GM08714 (cell line): ENCODE data around the gene SIRT3.
"Not testable (repeated sequence)": the region's sequence is repeated elsewhere in the genome, so short reads cannot be mapped to it uniquely, and the experiment has no call there.

Experiments used
- H3K4me3 ChIP-seq: fragments of 200-500 bp; sonication (Bioruptor generic); 2 replicates; pipeline ENCODE4 v1.5.1; 2014; ENCODE audit warnings: mild to moderate bottlenecking, low read length, inconsistent platforms
- ZNF274 ChIP-seq: IDR thresholded peaks from 2 replicates; pipeline ENCODE4 v1.6.1; 2012; ENCODE audit warnings: mild to moderate bottlenecking, low read depth, low read length

Gene SIRT3

GRCh38 chr11:201966-202365 lies 34.2 kb downstream of the SIRT3 start:
- H3K4me3 ChIP-seq = no peak overlapping the region
- no peak for TF ChIP-seq ZNF274

DNA sequence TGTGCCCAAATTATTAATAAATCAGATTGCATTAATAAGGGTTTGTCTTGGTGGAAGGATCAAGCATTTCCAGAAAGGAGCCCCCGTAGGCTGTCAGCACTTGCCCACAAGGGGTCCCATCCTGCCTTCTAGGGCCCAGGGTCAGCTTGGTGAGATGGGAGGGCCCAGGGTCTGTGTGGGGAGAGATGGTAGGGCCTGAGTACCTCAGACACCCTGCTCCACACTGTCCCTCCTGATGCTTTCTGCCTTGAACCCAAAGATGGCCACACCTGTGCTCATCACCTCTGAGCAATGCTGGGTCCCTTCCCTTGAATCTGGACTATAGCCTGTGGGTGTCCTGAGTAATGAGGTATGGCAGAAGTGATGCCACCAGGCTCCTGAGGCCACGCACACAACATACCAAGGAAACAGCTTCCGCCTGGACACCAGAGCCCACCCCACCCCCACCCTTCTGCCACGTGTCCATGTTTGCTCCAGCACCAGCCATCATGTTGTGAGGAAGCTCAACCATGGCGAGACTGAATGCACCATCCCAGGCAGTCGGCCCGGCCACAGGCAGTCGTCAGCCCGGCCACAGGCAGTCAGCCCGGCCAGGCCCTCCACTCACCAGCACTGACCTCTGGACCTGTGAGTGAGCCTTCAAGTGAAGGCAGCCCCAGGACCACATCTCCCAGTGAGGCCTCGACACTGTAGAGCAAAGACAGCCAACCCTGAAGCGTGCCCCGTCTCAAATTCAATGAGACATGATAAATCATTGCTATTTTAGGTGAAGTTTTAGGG lies 35.7 kb downstream of the SIRT3 start:
- TF ChIP-seq ZNF274 = no peak
- no peak overlapping the region for H3K4me3 ChIP-seq

DNA sequence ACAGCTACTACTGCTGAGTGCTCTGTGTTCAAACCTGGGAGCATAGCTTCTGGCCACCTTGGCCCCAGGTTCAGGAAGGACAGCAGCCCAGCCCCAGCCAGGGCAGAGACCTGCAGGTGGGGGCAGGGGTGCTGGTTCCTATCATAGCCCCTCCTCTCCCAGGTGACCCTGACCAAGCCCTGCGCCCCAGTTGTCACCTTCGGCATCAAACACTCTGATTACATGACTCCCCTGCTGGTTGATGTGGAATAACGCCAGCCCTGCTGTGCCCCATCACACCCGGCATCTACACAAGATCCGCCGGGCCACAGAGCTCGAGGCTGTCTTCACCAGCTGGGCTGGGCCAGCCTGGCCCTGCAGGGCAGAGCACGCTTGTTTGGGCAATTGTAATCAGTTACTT lies 36.4 kb downstream of the SIRT3 start:
- no peak overlapping the region for H3K4me3 ChIP-seq
- no peak for TF ChIP-seq ZNF274

DNA sequence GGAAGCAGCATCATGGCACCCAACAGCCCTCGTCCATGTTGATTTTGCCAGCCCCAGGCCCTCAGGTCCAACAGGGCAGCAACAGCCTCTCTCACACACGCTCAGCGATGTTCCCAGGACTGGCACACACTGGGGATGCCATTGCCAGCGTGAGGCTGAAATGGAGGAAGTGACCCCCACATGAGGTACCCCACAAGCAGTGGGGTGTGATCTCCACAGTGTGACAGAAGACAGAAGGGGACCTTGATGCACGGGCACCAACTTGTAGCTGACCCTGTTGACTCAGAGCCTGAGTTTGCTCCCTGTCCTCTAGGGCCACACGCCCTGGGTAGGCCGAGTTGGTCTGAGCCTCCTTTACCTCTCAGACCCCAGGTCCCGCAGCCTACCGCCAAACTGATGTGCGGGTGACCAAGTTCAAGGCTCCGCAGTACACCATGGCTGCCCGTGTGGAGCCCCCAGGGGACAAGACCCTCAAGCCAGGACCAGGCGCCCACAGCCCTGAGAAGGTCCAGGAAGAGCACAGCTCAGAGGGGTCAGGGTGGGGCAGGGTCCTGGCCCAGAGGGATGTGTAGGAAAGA lies 37.0 kb downstream of the SIRT3 start:
- H3K4me3 ChIP-seq = no peak overlapping the region
- no peak for TF ChIP-seq ZNF274

DNA sequence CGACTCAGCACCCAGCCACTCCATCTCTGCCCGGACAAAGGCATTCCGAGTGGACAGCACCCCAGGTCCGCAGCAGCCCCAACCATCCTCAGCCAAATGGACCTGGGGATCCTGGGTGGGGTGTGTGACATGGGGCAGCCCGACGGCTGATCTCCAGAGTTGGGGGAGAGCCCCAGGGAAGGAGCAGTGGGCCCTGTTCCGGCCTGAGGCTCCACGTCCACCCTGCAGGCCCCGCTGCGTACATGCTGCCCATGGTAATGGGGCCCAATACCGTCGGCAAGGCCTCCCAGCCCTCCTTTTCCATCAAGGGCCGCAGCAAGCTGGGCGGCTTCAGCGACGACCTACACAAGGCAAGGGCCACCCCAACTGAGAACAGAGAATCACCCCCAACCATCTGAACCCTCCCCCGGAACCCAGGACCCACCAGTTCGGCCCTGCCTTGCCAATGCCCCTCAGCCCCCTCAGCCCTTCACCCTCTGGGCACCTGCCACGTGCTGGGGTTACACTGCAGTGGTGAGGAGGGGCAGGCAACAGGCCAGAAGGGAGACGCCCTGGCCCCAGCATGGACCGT lies 37.8 kb downstream of the SIRT3 start:
- TF ChIP-seq ZNF274 = no peak

DNA sequence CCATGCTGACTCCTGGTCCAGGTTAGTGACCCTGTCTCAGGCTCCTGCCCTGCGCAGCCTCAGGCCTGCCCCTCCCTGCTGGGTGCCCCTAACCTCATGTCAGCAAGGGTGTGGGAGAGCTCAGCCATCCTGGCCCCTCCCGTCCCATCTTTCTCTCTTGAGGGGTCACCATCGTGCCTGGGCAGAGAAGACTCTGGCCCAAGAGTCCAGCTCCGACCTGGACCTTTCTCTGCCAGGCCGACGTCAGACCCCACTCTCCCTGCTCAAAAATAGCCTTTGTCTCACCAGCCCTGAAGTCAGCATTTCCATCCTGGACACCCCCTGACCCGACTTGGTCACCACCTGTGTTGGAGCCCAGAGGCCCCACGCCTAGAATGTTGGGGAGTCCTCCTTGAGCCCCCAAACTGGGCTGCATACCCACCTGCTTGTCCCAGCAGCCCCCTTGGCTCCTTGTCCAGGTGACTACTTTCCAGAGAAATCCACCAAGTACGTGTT lies 38.4 kb downstream of the SIRT3 start:
- H3K4me3 ChIP-seq = no peak overlapping the region
- TF ChIP-seq ZNF274 = no peak

More for the DNA sequence above, 37.8 kb downstream of the SIRT3 start:
- H3K4me3 ChIP-seq = no peak overlapping the region

DNA sequence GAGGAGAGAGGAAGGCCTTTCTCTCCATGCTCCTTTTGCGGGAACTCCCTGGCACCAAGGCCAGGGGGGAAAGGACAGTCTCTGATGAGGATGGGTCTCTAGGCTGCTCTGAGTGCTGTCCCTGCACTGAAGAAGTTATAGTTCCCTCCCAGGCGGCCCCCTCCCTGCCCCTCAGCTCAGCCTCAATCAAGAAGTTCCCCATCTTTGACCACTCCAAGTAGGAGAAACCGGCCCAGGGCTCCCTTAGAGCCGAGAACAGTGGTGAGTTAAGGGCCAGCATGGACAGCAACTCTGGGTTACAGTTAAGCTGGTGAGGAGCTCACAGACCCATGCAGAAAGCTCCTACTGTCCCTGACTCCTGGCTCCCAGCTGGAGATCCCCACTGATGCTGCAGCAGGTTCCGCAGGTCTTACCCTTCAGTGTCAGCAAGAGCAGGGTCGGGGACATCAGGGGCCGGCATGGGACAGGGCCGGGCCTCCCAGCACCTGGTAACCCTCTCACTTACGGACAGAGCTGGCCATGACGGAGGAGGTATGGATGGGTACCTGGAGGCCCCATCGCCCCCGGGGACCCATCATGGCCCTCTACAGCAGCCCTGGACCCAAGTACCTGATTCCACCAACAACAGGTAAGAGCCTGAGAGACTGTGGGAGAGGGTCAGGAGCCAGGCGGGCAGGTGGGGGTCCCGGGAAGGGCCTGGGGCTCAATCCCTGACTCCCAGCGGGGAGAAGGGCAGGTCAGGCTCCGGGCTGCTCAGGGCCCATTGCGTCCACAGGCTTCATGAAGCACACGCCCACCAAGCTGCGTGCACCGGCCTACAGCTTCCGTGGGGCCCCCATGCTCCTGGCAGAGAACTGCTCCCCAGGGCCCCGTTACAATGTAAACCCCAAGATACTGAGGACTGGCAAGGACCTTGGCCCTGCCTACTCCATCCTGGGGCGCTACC lies 39.1 kb downstream of the SIRT3 start:
- TF ChIP-seq ZNF274 = no peak
- H3K4me3 ChIP-seq = no peak overlapping the region

GRCh38 chr11:193481-193880 lies 42.7 kb downstream of the SIRT3 start:
- H3K4me3 ChIP-seq = not testable (repeated sequence)

- H3K4me3 ChIP-seq = not testable (repeated sequence)
These were observed 43.4 kb downstream of the SIRT3 start, which contains the start of gene SCGB1C1 for GRCh38 chr11:192674-193128. TSS of gene SCGB1C1 (plus strand) at chr11:193078. CDS start at chr11:193100, 22 bp downstream.

GRCh38 chr11:191490-192478 lies 44.4 kb downstream of the SIRT3 start:
- not testable (repeated sequence) for H3K4me3 ChIP-seq

GRCh38 chr11:190546-190945 lies 45.6 kb downstream of the SIRT3 start:
- not testable (repeated sequence) for H3K4me3 ChIP-seq

GRCh38 chr11:189843-190311 lies 46.3 kb downstream of the SIRT3 start:
- not testable (repeated sequence) for H3K4me3 ChIP-seq

- peak overlapping the region; percentile 56; the same call in 1 of the 2 replicates for H3K4me3 ChIP-seq
These were observed 46.9 kb downstream of the SIRT3 start for GRCh38 chr11:189200-189783.

DNA sequence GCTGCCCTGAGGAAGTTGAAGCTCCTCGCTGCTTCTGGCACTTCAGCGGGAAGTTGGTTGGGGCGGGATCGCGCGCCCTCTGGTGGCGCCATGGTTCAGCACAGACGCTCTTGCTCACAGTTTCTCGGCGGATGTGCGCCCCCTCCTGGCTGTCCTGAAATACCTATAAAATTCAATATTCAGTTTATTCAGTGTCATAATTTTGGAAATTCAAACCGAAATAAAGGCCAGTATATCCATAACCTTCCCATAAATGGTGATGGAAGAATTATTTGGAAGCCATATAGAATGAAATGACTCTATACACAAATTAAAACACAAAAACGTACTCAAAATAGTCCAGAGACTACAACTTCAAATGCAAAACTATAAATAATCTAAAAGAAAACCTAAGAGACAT lies 55.9 kb downstream of the SIRT3 start:
- not testable (repeated sequence) for H3K4me3 ChIP-seq
